BJ (cell line): ENCODE results near the gene CDYL2. TPM values are rescaled to one million over a fixed set of nuclear protein-coding genes. Genes with fewer than 3 reads are reported as not detected.

ENCODE experiments used
- CTCF ChIA-PET: fragments of 350-600 bp; formaldehyde crosslinking; extraction: SDS; loops from one replicate; lab custom pipeline; 2021; ENCODE audit warnings: antibody characterized with exemption, inconsistent platforms; lab: Yijun Ruan, JAX
- POLR2A ChIA-PET: fragments of 300-600 bp; sonication (Branson Sonifier 250); formaldehyde crosslinking; extraction: SDS; loops from one replicate; lab custom pipeline; 2021; ENCODE audit warnings: antibody characterized with exemption; lab: Charles Lee
- DNase-seq: peaks from one replicate; pipeline ENCODE4 v3.0.0-alpha.2; 2011; ENCODE audit warnings: low read depth
- H3K27me3 ChIP-seq: 2 replicates; pipeline ENCODE4 v1.6.0; 2011; ENCODE audit warnings: low read length; ENCODE audit not compliant: control insufficient read depth, insufficient read depth
- H3K36me3 ChIP-seq: 2 replicates; pipeline ENCODE4 v1.5.1; 2011; ENCODE audit warnings: low read length; ENCODE audit not compliant: control insufficient read depth, insufficient read depth
- H3K4me3 ChIP-seq: 2 replicates; pipeline ENCODE4 v1.5.1; 2011; ENCODE audit warnings: low read depth, mild to moderate bottlenecking, control low read depth, low read length
- CTCF ChIP-seq: IDR thresholded peaks from 2 replicates; pipeline ENCODE4 v1.5.1; 2011; ENCODE audit warnings: low read depth, mild to moderate bottlenecking, control low read depth, inconsistent platforms, low read length, moderate library complexity; ENCODE audit not compliant: insufficient read depth
- polyA plus RNA-seq: library from polyadenylated mRNA; depleted of rRNA; stranded (reverse); fragments of >200 nt; gene quantifications from 2 replicates; pipeline ENCODE4 v1.2.3, GENCODE V29; 2011

Gene CDYL2
- polyA plus RNA-seq, 1 experiment = 0.87 TPM

GRCh38 chr16:80754476-80754875, 49.9 kb downstream of the CDYL2 start:
- POLR2A ChIA-PET = no interaction called here
- CTCF ChIA-PET = no interaction called here
- no peak for TF ChIP-seq CTCF
- Histone ChIP-seq H3K27me3 (no peaks in the 10 kb centered on the region), H3K4me3 (no peak overlapping the region), H3K36me3 (no peaks in the 10 kb centered on the region)
- DNase-seq = no peak

GRCh38 chr16:80752541-80752940, 51.9 kb downstream of the CDYL2 start:
- CTCF ChIA-PET = no interaction called here
- H3K27me3 ChIP-seq = no peaks in the 10 kb centered on the region
- no peak for DNase-seq
- no peaks in the 10 kb centered on the region for H3K36me3 ChIP-seq
- no peak for TF ChIP-seq CTCF
- POLR2A ChIA-PET = no interaction called here
- H3K4me3 ChIP-seq = no peak overlapping the region

- H3K36me3 ChIP-seq = no peaks in the 10 kb centered on the region
- no peaks in the 10 kb centered on the region for H3K27me3 ChIP-seq
- H3K4me3 ChIP-seq = no peak overlapping the region
- CTCF ChIA-PET = no interaction called here
- no peak for TF ChIP-seq CTCF
- POLR2A ChIA-PET = no interaction called here
- no peak for DNase-seq
Observed at GRCh38 chr16:80751167-80751566, 53.2 kb downstream of the CDYL2 start.

- CTCF ChIA-PET = no interaction called here
- Histone ChIP-seq H3K27me3 (no peaks in the 10 kb centered on the region), H3K4me3 (no peak overlapping the region), H3K36me3 (no peaks in the 10 kb centered on the region)
- no peak for DNase-seq
- POLR2A ChIA-PET = no interaction called here
- no peak for TF ChIP-seq CTCF
Observed at GRCh38 chr16:80746231-80746630, 58.2 kb downstream of the CDYL2 start.

GRCh38 chr16:80744856-80745255, 59.5 kb downstream of the CDYL2 start:
- no peak for TF ChIP-seq CTCF
- no peak overlapping the region for H3K4me3 ChIP-seq
- H3K27me3 ChIP-seq = no peaks in the 10 kb centered on the region
- DNase-seq = no peak
- no peaks in the 10 kb centered on the region for H3K36me3 ChIP-seq
- ChIA-PET POLR2A (no interaction called here), CTCF (no interaction called here)
